ENCODE measurements around the gene CDC5L. TPM values are rescaled to one million over a fixed set of nuclear protein-coding genes. Genes with fewer than 3 reads are reported as not detected.

The CDC5L gene
- total RNA-seq, 1 donor from 2014 or later: 16.5 TPM

DNA sequence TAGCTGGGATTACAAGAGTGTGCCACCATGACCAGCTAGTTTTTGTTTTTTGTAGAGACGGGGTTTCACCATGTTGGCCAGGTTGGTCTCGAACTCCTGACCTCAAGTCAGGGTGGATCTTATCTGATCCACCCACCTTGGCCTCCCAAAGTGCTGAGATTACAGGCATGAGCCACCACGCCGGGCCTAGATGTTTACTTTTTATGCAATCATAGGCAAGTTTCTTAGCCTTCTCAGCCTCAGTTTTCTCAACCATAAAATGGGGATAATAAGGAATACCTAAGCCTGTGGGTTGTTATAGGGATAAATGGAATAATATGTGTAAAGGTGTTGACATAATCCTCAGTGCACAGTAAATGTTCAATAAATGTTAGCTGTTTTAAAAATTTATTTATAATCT is 35.2 kb upstream of the CDC5L start:
- no peaks in the 10 kb centered on the region for H3K27me3 ChIP-seq
- no peaks in the 10 kb centered on the region for H3K4me1 ChIP-seq
- H3K4me3 ChIP-seq: no peak overlapping the region
- no peak overlapping the region for H3K27ac ChIP-seq
- TF ChIP-seq POLR2A (IDR thresholded peaks at IDR 0.05): no peak
- no peak for DNase-seq (ENCODE audit: extremely low spot score in 2 of 2)
- H3K36me3 ChIP-seq: no peaks in the 10 kb centered on the region
- no peaks in the 10 kb centered on the region for H3K9me3 ChIP-seq
- intact Hi-C loops (cut with DNase I): no loop called here

DNA sequence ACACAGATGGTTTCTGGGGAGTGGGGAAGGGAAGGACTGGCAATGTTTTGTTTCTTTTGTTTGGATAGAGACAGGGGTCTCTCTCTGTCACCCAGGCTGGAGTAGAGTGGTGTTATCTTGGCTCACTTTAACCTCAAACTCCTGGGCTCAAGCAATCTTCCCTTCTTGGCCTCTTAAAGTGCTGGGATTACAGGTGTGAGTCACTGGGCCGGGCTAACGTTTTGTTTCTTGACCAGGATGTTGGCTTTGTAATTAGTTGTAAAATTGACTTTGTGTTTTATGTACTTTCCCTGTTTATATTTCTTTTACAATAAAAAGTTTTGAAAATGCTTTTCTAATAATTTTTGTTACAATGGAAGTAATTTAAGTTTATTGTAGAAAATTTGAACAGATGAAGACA is 34.2 kb upstream of the CDC5L start:
- H3K9me3 ChIP-seq: no peaks in the 10 kb centered on the region
- intact Hi-C loops (cut with DNase I): no loop called here
- no peaks in the 10 kb centered on the region for H3K4me1 ChIP-seq
- H3K27me3 ChIP-seq: no peaks in the 10 kb centered on the region
- H3K27ac ChIP-seq: no peak overlapping the region
- no peak for DNase-seq (ENCODE audit: extremely low spot score in 2 of 2)
- no peak overlapping the region for H3K4me3 ChIP-seq
- TF ChIP-seq, protein P1, sequence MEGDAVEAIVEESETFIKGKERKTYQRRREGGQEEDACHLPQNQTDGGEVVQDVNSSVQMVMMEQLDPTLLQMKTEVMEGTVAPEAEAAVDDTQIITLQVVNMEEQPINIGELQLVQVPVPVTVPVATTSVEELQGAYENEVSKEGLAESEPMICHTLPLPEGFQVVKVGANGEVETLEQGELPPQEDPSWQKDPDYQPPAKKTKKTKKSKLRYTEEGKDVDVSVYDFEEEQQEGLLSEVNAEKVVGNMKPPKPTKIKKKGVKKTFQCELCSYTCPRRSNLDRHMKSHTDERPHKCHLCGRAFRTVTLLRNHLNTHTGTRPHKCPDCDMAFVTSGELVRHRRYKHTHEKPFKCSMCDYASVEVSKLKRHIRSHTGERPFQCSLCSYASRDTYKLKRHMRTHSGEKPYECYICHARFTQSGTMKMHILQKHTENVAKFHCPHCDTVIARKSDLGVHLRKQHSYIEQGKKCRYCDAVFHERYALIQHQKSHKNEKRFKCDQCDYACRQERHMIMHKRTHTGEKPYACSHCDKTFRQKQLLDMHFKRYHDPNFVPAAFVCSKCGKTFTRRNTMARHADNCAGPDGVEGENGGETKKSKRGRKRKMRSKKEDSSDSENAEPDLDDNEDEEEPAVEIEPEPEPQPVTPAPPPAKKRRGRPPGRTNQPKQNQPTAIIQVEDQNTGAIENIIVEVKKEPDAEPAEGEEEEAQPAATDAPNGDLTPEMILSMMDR (IDR thresholded peaks at IDR 0.05): no peak
- TF ChIP-seq POLR2A (IDR thresholded peaks at IDR 0.05) (no peak), POLR2AphosphoS5 (IDR thresholded peaks at IDR 0.05; ENCODE audit: insufficient read depth in 1 of 2, low read depth in 1 of 2) (no peak)
- H3K36me3 ChIP-seq: no peaks in the 10 kb centered on the region

DNA sequence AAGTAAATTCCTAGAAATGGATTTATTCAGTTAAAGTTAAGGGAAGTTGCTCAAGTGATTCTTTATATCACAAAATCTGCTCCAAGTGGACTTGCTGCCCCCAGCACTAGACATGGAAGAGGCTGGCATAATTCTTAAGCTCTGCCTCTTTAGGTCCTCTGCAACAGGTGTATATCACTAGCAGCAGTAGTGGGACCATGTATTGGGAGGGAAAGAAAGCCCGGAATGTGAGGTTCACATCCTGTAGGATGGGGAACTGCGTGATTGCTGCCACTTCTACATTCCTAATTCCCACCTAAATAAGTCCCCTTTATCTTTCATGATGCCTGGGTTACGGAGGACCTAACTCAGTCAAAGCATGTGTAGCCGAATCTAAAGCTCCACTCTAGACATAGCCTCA is 31.9 kb upstream of the CDC5L start:
- no peak for DNase-seq (ENCODE audit: extremely low spot score in 2 of 2)
- H3K27me3 ChIP-seq: no peaks in the 10 kb centered on the region

DNA sequence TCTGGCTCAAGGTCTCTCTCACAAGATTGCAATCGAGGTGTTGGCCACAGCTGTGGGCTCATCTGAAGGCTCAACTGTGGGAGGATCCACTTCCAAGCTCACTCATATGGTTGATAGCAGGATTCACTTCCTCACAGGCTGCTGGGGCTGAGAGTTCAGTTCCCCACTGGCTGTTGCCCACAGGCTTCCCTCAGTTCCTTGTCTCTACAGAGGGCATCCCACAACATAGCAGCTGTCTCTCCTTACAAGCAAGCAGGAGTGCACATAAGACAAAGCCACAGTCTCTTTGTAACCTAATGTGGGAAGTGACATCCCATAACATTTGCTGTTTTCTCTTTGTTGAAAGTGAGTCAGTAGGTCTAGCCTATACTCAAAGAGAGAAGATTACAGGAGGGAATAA is 31.0 kb upstream of the CDC5L start:
- TF ChIP-seq, protein P1 (IDR thresholded peaks at IDR 0.05): no peak
- no peak for TF ChIP-seq POLR2AphosphoS5 (IDR thresholded peaks at IDR 0.05; ENCODE audit: insufficient read depth in 1 of 2, low read depth in 1 of 2)
- Histone ChIP-seq H3K4me1 (no peaks in the 10 kb centered on the region), H3K4me3 (no peak overlapping the region), H3K27ac (no peak overlapping the region), H3K27me3 (no peaks in the 10 kb centered on the region), H3K36me3 (no peaks in the 10 kb centered on the region), H3K9me3 (no peaks in the 10 kb centered on the region)
- intact Hi-C loops (cut with DNase I): no loop called here
- no peak for DNase-seq (ENCODE audit: extremely low spot score in 2 of 2)

More for the DNA sequence above, 31.9 kb upstream of the CDC5L start:
- intact Hi-C loops (cut with DNase I): no loop called here
- TF ChIP-seq POLR2AphosphoS5 (IDR thresholded peaks at IDR 0.05; ENCODE audit: insufficient read depth in 1 of 2, low read depth in 1 of 2) (no peak), POLR2A (IDR thresholded peaks at IDR 0.05) (no peak)
- TF ChIP-seq, protein P1 (IDR thresholded peaks at IDR 0.05): no peak
- no peaks in the 10 kb centered on the region for H3K9me3 ChIP-seq
- no peak overlapping the region for H3K4me3 ChIP-seq
- H3K36me3 ChIP-seq: no peaks in the 10 kb centered on the region
- H3K27ac ChIP-seq: no peak overlapping the region
- H3K4me1 ChIP-seq: no peaks in the 10 kb centered on the region

DNA sequence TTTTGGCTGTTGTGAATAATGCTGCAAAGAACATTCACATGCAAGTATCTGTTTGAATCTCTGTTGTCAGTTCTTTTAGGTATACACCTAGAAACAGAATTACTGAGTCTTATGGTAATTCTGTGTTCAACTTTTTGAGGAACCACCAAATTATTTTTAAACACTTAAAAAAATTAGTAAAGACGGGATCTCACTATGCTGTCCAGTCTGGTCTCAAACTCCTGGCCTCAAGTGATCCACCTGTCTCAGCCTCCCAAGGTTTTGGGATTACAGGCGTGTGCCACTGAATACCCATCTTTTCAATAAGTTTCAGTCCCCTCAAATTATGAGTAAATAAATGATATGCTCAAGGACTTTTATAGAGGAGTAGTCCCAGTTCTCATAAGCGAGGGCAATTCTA is 27.5 kb upstream of the CDC5L start:
- H3K36me3 ChIP-seq: no peaks in the 10 kb centered on the region
- no peak for TF ChIP-seq POLR2A (IDR thresholded peaks at IDR 0.05)
- TF ChIP-seq POLR2AphosphoS5 (IDR thresholded peaks at IDR 0.05; ENCODE audit: insufficient read depth in 1 of 2, low read depth in 1 of 2): no peak
- TF ChIP-seq, protein P1 (IDR thresholded peaks at IDR 0.05): no peak
- DNase-seq (ENCODE audit: extremely low spot score in 2 of 2): no peak
- no peaks in the 10 kb centered on the region for H3K9me3 ChIP-seq
- H3K4me3 ChIP-seq: no peak overlapping the region
- intact Hi-C loops (cut with DNase I): no loop called here
- H3K27me3 ChIP-seq: no peaks in the 10 kb centered on the region
- H3K27ac ChIP-seq: no peak overlapping the region
- H3K4me1 ChIP-seq: no peaks in the 10 kb centered on the region

DNA sequence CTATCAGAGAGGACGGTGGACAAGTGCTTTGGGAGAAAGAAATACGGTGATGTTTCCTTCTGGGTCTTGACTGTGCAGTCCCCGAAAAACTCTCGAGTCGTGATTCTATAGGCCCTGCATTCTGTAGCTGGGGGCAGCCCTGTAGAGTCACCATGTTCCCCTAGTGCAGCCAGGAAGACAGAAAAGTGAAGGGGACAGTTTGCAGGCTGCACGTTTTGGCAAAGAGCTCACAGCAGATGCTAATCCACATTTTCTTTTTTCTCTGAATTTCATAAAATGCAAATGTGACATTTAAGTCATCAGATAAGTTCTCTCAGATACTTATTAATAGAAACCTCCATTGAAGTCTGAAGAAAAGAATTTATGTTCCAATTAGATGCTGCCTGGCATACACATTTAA is 25.6 kb upstream of the CDC5L start:
- Histone ChIP-seq H3K9me3 (no peaks in the 10 kb centered on the region), H3K36me3 (no peaks in the 10 kb centered on the region), H3K4me3 (no peak overlapping the region), H3K27me3 (no peaks in the 10 kb centered on the region), H3K4me1 (no peaks in the 10 kb centered on the region), H3K27ac (no peak overlapping the region)
- DNase-seq (ENCODE audit: extremely low spot score in 2 of 2): no peak
- intact Hi-C loops (cut with DNase I): no loop called here
- TF ChIP-seq POLR2A (IDR thresholded peaks at IDR 0.05) (no peak), POLR2AphosphoS5 (IDR thresholded peaks at IDR 0.05; ENCODE audit: insufficient read depth in 1 of 2, low read depth in 1 of 2) (no peak)
- TF ChIP-seq, protein P1 (IDR thresholded peaks at IDR 0.05): no peak
